Measurements from ENCODE around the gene TMPRSS3.

TMPRSS3 gene

GRCh38 chr21:42393443-42393950, 2.4 kb downstream of the TMPRSS3 start:
- H3K27ac ChIP-seq, result no peak overlapping the region
- no peak for TF ChIP-seq ZFX (IDR thresholded peaks at IDR 0.05)
- TF ChIP-seq CTCF (conservative IDR thresholded peaks at IDR 0.05), result no peak

GRCh38 chr21:42392731-42393442, 3.0 kb downstream of the TMPRSS3 start:
- no peak overlapping the region for H3K27ac ChIP-seq
- TF ChIP-seq ZFX (IDR thresholded peaks at IDR 0.05), result no peak
- no peak for TF ChIP-seq CTCF (conservative IDR thresholded peaks at IDR 0.05)

- TF ChIP-seq CTCF (conservative IDR thresholded peaks at IDR 0.05) (no peak), ZFX (IDR thresholded peaks at IDR 0.05) (no peak)
- H3K27ac ChIP-seq, result no peak overlapping the region
These were observed 4.6 kb downstream of the TMPRSS3 start for GRCh38 chr21:42391297-42391696.

- no peak for TF ChIP-seq ZFX (IDR thresholded peaks at IDR 0.05)
- no peak for TF ChIP-seq CTCF (conservative IDR thresholded peaks at IDR 0.05)
- no peak overlapping the region for H3K27ac ChIP-seq
These were observed 5.2 kb downstream of the TMPRSS3 start for GRCh38 chr21:42390696-42391095.

GRCh38 chr21:42390193-42390592, 5.7 kb downstream of the TMPRSS3 start:
- no peak for TF ChIP-seq ZFX (IDR thresholded peaks at IDR 0.05)
- no peak for TF ChIP-seq CTCF (conservative IDR thresholded peaks at IDR 0.05)
- no peak overlapping the region for H3K27ac ChIP-seq

- TF ChIP-seq ZFX (IDR thresholded peaks at IDR 0.05), result no peak
- no peak overlapping the region for H3K27ac ChIP-seq
These were observed 6.4 kb downstream of the TMPRSS3 start for GRCh38 chr21:42389449-42389835.

GRCh38 chr21:42388740-42389448, 7.0 kb downstream of the TMPRSS3 start:
- no peak overlapping the region for H3K27ac ChIP-seq
- no peak for TF ChIP-seq ZFX (IDR thresholded peaks at IDR 0.05)
- no peak for TF ChIP-seq CTCF (conservative IDR thresholded peaks at IDR 0.05)
